ENCODE results near the gene CHD8. TPM values are rescaled to one million over a fixed set of nuclear protein-coding genes. Genes with fewer than 3 reads are reported as not detected.

The CHD8 gene
- total and polyA plus RNA-seq, 2 of the 13 experiments (the other 11 are each of a cell fraction or from before 2014, with no cell fraction given), result 35.1 to 79.6 TPM

DNA sequence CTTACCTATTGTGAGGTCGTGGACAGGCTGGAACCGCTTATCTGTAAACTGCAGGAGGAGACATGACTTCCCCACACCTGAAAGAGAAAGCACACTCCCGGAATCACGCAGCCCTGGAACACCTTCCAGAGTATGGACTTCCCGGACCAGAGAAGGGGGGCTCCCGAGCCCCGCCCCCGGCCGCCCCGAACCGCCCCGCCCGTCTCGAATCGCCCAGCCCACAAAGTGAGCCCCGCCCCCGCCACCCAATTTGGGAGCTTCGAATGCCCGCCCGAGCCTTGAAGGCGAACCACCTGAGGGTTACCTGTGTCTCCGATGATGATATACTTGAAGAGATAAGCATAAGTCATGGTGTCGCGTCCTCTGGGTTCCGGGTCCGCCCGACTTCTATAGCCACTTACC, 20.6 kb upstream of the CHD8 start (continued):
- TF ChIP-seq ZFP90 (CRISPR knock-in tag; IDR thresholded peaks at IDR 0.05; ENCODE audit: borderline replicate concordance) (no peak), ZNF441 (CRISPR knock-in tag; IDR thresholded peaks at IDR 0.05; ENCODE audit: borderline replicate concordance) (no peak), POLR2A (IDR thresholded peaks at IDR 0.05; ENCODE audit: insufficient read depth in 1 of 2, low read depth in 2 of 2, low read length in 2 of 2) (peak; percentile 81), REL (CRISPR knock-in tag; conservative IDR thresholded peaks at IDR 0.05) (0 out of 2 replicates have a peak, but pooled peaks have one; percentile 20), MAZ (IDR thresholded peaks at IDR 0.05; ENCODE audit: borderline replicate concordance, low read depth, low read length) (no peak), MAZ (CRISPR knock-in tag; IDR thresholded peaks at IDR 0.05; ENCODE audit: low read depth) (no peak), NKX3-1 (CRISPR knock-in tag; IDR thresholded peaks at IDR 0.05) (no peak), ZFP82 (CRISPR knock-in tag; IDR thresholded peaks at IDR 0.05; ENCODE audit: borderline replicate concordance) (no peak; the same call in 1 of the 2 replicates), RAD51 (IDR thresholded peaks at IDR 0.05; ENCODE audit: borderline replicate concordance) (no peak), ZNF547 (CRISPR knock-in tag; IDR thresholded peaks at IDR 0.05) (no peak), TP53 (CRISPR knock-in tag; conservative IDR thresholded peaks at IDR 0.05) (no peak)
- TF ChIP-seq, protein P1, sequence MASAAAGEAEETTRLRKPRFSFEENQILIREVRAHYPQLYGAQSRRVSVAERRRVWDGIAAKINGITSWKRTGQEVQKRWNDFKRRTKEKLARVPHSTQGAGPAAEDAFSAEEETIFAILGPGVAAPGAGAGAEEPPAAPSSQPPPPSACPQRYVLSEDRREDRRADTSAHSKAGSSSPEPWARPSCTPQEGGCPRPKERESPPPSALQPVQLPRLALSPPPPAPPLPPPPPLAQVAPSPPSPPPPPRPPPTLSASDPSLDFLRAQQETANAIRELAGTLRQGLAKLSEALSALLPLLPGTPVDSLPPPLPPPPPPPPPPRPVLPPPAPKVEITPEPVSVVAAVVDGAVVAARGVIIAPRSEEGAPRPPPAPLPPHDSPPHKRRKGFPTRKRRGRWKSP (CRISPR knock-in tag; IDR thresholded peaks at IDR 0.05), result no peak
- TF ChIP-seq, protein P2, sequence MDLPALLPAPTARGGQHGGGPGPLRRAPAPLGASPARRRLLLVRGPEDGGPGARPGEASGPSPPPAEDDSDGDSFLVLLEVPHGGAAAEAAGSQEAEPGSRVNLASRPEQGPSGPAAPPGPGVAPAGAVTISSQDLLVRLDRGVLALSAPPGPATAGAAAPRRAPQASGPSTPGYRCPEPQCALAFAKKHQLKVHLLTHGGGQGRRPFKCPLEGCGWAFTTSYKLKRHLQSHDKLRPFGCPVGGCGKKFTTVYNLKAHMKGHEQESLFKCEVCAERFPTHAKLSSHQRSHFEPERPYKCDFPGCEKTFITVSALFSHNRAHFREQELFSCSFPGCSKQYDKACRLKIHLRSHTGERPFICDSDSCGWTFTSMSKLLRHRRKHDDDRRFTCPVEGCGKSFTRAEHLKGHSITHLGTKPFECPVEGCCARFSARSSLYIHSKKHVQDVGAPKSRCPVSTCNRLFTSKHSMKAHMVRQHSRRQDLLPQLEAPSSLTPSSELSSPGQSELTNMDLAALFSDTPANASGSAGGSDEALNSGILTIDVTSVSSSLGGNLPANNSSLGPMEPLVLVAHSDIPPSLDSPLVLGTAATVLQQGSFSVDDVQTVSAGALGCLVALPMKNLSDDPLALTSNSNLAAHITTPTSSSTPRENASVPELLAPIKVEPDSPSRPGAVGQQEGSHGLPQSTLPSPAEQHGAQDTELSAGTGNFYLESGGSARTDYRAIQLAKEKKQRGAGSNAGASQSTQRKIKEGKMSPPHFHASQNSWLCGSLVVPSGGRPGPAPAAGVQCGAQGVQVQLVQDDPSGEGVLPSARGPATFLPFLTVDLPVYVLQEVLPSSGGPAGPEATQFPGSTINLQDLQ (CRISPR knock-in tag; IDR thresholded peaks at IDR 0.05), result no peak
- TF ChIP-seq, protein P3, sequence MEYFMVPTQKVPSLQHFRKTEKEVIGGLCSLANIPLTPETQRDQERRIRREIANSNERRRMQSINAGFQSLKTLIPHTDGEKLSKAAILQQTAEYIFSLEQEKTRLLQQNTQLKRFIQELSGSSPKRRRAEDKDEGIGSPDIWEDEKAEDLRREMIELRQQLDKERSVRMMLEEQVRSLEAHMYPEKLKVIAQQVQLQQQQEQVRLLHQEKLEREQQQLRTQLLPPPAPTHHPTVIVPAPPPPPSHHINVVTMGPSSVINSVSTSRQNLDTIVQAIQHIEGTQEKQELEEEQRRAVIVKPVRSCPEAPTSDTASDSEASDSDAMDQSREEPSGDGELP (IDR thresholded peaks at IDR 0.05; ENCODE audit: borderline replicate concordance, low read depth), result peak; percentile 28; the same call in 1 of the 2 replicates
- TF ChIP-seq, protein P4, sequence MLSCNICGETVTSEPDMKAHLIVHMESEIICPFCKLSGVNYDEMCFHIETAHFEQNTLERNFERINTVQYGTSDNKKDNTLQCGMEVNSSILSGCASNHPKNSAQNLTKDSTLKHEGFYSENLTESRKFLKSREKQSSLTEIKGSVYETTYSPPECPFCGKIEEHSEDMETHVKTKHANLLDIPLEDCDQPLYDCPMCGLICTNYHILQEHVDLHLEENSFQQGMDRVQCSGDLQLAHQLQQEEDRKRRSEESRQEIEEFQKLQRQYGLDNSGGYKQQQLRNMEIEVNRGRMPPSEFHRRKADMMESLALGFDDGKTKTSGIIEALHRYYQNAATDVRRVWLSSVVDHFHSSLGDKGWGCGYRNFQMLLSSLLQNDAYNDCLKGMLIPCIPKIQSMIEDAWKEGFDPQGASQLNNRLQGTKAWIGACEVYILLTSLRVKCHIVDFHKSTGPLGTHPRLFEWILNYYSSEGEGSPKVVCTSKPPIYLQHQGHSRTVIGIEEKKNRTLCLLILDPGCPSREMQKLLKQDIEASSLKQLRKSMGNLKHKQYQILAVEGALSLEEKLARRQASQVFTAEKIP (CRISPR knock-in tag; IDR thresholded peaks at IDR 0.05; ENCODE audit: borderline replicate concordance), result no peak
- TF ChIP-seq, protein P5, sequence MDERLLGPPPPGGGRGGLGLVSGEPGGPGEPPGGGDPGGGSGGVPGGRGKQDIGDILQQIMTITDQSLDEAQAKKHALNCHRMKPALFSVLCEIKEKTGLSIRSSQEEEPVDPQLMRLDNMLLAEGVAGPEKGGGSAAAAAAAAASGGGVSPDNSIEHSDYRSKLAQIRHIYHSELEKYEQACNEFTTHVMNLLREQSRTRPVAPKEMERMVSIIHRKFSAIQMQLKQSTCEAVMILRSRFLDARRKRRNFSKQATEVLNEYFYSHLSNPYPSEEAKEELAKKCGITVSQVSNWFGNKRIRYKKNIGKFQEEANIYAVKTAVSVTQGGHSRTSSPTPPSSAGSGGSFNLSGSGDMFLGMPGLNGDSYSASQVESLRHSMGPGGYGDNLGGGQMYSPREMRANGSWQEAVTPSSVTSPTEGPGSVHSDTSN (CRISPR knock-in tag; IDR thresholded peaks at IDR 0.05), result no peak
- TF ChIP-seq, protein P6, sequence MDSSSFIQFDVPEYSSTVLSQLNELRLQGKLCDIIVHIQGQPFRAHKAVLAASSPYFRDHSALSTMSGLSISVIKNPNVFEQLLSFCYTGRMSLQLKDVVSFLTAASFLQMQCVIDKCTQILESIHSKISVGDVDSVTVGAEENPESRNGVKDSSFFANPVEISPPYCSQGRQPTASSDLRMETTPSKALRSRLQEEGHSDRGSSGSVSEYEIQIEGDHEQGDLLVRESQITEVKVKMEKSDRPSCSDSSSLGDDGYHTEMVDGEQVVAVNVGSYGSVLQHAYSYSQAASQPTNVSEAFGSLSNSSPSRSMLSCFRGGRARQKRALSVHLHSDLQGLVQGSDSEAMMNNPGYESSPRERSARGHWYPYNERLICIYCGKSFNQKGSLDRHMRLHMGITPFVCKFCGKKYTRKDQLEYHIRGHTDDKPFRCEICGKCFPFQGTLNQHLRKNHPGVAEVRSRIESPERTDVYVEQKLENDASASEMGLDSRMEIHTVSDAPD (CRISPR knock-in tag; IDR thresholded peaks at IDR 0.05), result no peak
